ENCODE measurements around the gene ZSCAN9. TPM values are rescaled to one million over a fixed set of nuclear protein-coding genes. Genes with fewer than 3 reads are reported as not detected.

The ZSCAN9 gene
- total and polyA plus RNA-seq, 2 of the 13 experiments (the other 11 are each of a cell fraction or from before 2014, with no cell fraction given) = 14.6 to 17.8 TPM

GRCh38 chr6:28218312-28219248 lies 6.5 kb upstream of the ZSCAN9 start (continued):
- TF ChIP-seq SKIL (CRISPR knock-in tag; IDR thresholded peaks at IDR 0.05; ENCODE audit: borderline replicate concordance) (no peak), ZNF761 (CRISPR knock-in tag; conservative IDR thresholded peaks at IDR 0.05) (0 out of 2 replicates have a peak, but pooled peaks have one; percentile 49), MED13 (CRISPR knock-in tag; IDR thresholded peaks at IDR 0.05) (peak; percentile 57; the same call in 1 of the 2 replicates), GABPA (IDR thresholded peaks at IDR 0.05; ENCODE audit: low read depth, low read length) (peak; percentile 79), GABPA (CRISPR knock-in tag; IDR thresholded peaks at IDR 0.05; ENCODE audit: low read depth) (peak; percentile 93), TOPORS (CRISPR knock-in tag; IDR thresholded peaks at IDR 0.05) (no peak; the same call in 1 of the 2 replicates), RAD21 (CRISPR knock-in tag; IDR thresholded peaks at IDR 0.05) (peak; percentile 50), NFIB (CRISPR knock-in tag; IDR thresholded peaks at IDR 0.05; ENCODE audit: borderline replicate concordance) (no peak), ZXDC (CRISPR knock-in tag; IDR thresholded peaks at IDR 0.05) (peak; percentile 69; the same call in 1 of the 2 replicates), ZNF496 (CRISPR knock-in tag; IDR thresholded peaks at IDR 0.05; ENCODE audit: insufficient replicate concordance) (no peak), PHF21A (CRISPR knock-in tag; IDR thresholded peaks at IDR 0.05) (peak; percentile 70), ZBTB7A (CRISPR knock-in tag; IDR thresholded peaks at IDR 0.05) (no peak), TFAP4 (IDR thresholded peaks at IDR 0.05; ENCODE audit: borderline replicate concordance, low read depth) (peak; percentile 27; the same call in 1 of the 2 replicates), ZNF121 (CRISPR knock-in tag; IDR thresholded peaks at IDR 0.05) (0 out of 2 replicates have a peak, but pooled peaks have one; percentile 28), MED8 (CRISPR knock-in tag; IDR thresholded peaks at IDR 0.05; ENCODE audit: insufficient replicate concordance) (no peak), ZNF282 (IDR thresholded peaks at IDR 0.05; ENCODE audit: partially characterized antibody) (no peak), FOSL1 (CRISPR knock-in tag; IDR thresholded peaks at IDR 0.05; ENCODE audit: borderline replicate concordance) (no peak), ZNF547 (CRISPR knock-in tag; IDR thresholded peaks at IDR 0.05) (peak; percentile 52), ZNF598 (CRISPR knock-in tag; IDR thresholded peaks at IDR 0.05; ENCODE audit: borderline replicate concordance) (no peak; the same call in 1 of the 2 replicates), HDAC6 (IDR thresholded peaks at IDR 0.05; ENCODE audit: low read depth, low read length) (no peak), ZBTB42 (CRISPR knock-in tag; IDR thresholded peaks at IDR 0.05) (no peak), HOXA9 (CRISPR knock-in tag; IDR thresholded peaks at IDR 0.05; ENCODE audit: borderline replicate concordance) (no peak), KDM5B (CRISPR knock-in tag; IDR thresholded peaks at IDR 0.05; ENCODE audit: borderline replicate concordance) (peak; percentile 81; the same call in 1 of the 2 replicates), BCL6 (CRISPR knock-in tag; IDR thresholded peaks at IDR 0.05) (no peak; the same call in 1 of the 2 replicates), ZNF333 (CRISPR knock-in tag; IDR thresholded peaks at IDR 0.05; ENCODE audit: borderline replicate concordance) (no peak)
